ENCODE data around the gene KL.

- TF ChIP-seq TAF1 (IDR thresholded peaks at IDR 0.05; ENCODE audit: borderline replicate concordance, insufficient read depth, low read length) (no peak), FOXP2 (optimal IDR thresholded peaks at IDR 0.05; ENCODE audit: borderline replicate concordance, extremely low read depth, extremely low read length, insufficient read depth) (no peak), SIN3A (IDR thresholded peaks at IDR 0.05; ENCODE audit: borderline replicate concordance, insufficient read depth, low read length) (no peak), POLR2AphosphoS5 (IDR thresholded peaks at IDR 0.05; ENCODE audit: low read depth, low read length) (no peak)
- TF ChIP-seq, protein P1, sequence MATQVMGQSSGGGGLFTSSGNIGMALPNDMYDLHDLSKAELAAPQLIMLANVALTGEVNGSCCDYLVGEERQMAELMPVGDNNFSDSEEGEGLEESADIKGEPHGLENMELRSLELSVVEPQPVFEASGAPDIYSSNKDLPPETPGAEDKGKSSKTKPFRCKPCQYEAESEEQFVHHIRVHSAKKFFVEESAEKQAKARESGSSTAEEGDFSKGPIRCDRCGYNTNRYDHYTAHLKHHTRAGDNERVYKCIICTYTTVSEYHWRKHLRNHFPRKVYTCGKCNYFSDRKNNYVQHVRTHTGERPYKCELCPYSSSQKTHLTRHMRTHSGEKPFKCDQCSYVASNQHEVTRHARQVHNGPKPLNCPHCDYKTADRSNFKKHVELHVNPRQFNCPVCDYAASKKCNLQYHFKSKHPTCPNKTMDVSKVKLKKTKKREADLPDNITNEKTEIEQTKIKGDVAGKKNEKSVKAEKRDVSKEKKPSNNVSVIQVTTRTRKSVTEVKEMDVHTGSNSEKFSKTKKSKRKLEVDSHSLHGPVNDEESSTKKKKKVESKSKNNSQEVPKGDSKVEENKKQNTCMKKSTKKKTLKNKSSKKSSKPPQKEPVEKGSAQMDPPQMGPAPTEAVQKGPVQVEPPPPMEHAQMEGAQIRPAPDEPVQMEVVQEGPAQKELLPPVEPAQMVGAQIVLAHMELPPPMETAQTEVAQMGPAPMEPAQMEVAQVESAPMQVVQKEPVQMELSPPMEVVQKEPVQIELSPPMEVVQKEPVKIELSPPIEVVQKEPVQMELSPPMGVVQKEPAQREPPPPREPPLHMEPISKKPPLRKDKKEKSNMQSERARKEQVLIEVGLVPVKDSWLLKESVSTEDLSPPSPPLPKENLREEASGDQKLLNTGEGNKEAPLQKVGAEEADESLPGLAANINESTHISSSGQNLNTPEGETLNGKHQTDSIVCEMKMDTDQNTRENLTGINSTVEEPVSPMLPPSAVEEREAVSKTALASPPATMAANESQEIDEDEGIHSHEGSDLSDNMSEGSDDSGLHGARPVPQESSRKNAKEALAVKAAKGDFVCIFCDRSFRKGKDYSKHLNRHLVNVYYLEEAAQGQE (IDR thresholded peaks at IDR 0.05; ENCODE audit: insufficient read depth in 1 of 2, low read depth in 2 of 2, low read length in 2 of 2): no peak
Measured at GRCh38 chr13:33089311-33089710, 73.1 kb downstream of the KL start.

All from PFSK-1 (cell line).